Neural progenitor cell (in vitro differentiated cells): Measurements from ENCODE around the gene GMCL2.

Experiments used
- EZH2 ChIP-seq: fragments of 200-600 bp; sonication (generic); IDR thresholded peaks from 2 replicates; pipeline ENCODE4 v1.6.1; 2017; ENCODE audit warnings: antibody characterized with exemption, mild to moderate bottlenecking, moderate library complexity
- TF ChIP-seq, protein P1 (sequence below): fragments of 200-600 bp; sonication (generic); IDR thresholded peaks from 2 replicates; pipeline ENCODE4 v1.5.1; 2017; ENCODE audit warnings: antibody characterized with exemption, mild to moderate bottlenecking

DNA sequence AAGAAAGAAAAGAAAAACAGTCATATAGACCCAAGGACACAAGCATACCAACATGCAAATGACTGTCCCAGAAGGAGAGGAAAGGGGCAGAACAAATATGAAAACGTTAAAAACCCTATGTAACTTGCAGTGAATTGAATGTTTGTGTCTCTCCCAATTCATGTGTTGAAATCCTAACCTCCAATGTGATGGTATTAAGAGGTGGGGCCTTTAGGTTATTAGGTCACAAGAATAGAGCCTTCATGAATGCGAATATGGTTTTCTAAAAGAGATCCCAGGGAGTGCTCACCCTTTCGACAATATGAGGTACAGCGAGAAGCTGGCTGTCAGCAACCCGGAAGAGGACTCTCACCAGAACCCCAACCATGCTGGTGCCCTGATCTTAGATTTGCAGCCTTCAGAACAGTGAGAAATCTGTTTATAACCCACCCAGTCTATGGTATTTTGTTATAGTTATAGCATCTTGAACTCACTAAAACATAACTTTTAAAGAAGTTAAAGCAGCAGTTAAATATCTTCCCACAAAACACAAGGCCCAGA lies 31.1 kb upstream of the GMCL2 start:
- TF ChIP-seq, protein P1, sequence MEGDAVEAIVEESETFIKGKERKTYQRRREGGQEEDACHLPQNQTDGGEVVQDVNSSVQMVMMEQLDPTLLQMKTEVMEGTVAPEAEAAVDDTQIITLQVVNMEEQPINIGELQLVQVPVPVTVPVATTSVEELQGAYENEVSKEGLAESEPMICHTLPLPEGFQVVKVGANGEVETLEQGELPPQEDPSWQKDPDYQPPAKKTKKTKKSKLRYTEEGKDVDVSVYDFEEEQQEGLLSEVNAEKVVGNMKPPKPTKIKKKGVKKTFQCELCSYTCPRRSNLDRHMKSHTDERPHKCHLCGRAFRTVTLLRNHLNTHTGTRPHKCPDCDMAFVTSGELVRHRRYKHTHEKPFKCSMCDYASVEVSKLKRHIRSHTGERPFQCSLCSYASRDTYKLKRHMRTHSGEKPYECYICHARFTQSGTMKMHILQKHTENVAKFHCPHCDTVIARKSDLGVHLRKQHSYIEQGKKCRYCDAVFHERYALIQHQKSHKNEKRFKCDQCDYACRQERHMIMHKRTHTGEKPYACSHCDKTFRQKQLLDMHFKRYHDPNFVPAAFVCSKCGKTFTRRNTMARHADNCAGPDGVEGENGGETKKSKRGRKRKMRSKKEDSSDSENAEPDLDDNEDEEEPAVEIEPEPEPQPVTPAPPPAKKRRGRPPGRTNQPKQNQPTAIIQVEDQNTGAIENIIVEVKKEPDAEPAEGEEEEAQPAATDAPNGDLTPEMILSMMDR: no peak
- no peak for TF ChIP-seq EZH2
